NCI-H446 (cell line): Measurements from ENCODE around the gene CEP57L1.

Experiments used
- DNase-seq, 2 experiments: peaks; one replicate each; lab custom pipeline; 2025; lab: John Stamatoyannopoulos, UW

The CEP57L1 gene

GRCh38 chr6:109095036-109095834 lies at the start of gene CEP57L1:
CEP57L1 (plus strand) TSS chr6:109095507; CDS start chr6:109145222, 49,715 bp downstream.
- DNase-seq: peak; percentile 94 to 98

DNA sequence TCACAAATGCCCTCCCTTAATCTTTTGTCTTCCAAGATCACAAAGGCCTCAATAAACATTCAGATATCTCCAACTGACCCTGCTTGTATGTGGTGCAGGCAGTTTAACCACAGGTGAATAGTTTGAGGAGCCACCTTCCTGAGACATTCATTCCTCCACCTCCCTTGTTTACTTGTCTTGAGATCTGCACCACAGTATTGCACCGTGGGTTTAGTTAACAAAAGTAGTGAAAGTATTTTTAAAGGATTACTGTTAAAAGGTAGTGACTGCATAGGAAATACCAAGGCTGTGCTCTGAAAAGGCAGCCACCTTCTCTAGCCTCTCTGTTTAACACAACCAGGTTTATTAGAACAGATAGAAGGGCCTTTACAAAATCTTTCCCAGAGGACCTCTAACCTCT lies 47.1 kb upstream of the CEP57L1 start:
- no peak for DNase-seq

DNA sequence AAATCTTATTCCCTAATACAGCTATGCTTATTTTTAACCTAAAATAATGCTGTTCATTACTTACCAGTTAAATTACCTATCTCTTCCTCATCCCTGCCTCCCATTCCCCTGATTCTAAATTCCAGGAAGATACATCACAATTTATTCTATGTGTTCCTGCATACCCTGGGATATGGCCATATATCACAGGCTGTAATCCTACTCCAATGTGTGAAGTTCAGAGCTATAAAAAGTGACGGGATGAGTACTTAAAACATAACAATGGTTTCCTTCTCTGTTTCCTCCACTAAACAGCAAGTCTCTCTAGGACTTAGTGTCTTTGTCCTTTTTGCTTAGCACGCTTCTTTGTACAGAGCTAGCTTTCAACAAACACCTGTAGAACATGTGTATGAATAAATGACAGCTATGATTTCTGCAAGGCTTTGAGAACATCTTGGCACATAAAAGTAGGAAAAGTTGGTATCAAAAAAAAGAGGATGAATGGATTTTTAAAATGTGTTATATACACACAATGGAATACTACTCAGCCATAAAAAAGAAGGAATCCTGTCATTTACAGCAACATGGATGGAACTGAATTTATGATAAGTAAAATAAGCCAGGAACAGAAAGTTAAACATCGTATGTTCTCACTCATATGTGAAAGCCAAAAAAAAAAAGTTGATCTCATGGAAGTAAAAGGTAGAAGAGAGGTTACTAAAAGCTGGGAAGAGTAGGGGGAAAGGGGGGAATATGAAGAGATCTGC lies 46.5 kb upstream of the CEP57L1 start:
- no peak for DNase-seq

DNA sequence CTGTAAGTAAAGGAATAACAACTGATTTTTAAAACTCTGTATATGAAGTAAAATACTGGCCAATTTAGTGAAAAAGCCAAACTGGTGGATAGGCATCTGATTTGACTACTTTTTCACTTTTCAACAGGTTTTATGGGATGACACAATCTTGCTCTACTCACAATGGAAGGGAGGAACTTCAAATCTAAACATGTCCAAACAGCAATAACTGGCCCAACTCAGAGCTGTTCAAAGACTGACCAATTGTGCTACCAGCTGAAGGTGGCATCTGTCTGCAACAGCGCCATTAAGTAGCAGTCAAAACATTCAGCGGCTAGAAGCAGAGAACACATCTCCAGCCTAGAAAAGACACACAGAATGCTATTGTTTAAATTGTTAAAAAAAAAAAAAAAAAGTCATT lies 45.3 kb upstream of the CEP57L1 start:
- DNase-seq: peak in 1 of 2 experiments; percentile 1

DNA sequence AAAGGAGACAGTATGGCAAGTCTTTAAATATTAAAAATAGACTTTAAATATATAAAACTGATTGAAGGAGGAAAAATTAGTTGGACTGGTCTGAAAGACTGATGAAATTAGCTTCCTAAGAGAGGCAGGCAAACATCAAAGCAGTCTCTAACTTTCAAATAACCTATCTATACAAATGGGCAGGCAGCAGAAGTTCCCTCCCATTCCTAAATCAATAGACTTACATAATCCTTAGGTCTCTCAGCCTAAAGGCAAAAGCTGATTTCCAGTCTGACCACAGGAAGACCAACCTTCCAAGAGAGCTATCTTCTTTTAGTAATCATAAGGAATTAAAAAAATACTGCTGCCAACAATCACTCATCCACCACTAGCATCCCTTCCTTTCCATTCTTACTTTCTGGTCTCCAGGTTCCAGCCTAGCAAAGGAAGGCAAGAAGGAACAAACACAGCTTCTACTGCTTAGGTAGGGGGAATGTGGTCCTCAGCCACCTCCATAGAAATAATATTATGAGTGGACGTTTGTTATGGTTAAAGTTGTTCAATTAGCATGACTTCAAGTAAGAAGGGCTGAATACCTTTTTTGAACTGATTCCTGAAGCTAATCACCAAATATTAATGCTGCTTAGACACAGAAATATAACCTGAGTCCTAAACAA lies 44.7 kb upstream of the CEP57L1 start:
- no peak for DNase-seq

DNA sequence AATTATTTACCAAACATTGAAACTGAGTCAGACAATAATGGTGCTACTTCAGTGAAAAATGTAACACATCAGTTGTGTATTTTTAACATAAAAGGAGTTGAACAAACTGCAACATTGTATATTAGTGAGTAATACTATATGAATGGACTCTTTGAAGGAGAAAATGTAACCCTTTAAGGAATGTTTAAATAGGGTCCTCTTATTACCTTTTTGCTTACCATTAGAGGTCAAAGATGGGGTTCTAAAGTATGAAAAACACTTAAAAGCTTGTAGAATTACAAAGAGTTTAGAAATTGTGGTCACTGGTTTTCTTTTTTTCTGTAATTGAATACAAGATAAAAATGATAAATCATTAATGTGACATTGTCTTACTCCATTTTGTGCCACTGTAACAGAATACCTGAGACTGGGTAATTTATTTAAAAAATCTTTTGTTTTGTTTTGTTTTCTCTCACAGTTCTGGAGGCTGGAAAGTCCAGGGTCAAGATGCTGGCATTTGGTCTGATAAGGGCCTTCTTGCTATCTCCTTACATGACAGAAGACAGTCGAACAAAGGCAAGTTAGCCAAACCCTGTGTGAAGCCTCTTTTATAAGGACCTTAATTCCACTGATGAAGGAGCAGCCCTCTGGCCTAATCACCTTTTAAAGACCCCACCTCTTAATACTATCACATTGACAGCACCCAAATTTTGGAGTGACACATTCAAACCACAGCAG lies 43.8 kb upstream of the CEP57L1 start:
- DNase-seq: no peak

GRCh38 chr6:109052018-109052651 lies 43.2 kb upstream of the CEP57L1 start:
- DNase-seq: no peak

GRCh38 chr6:109052852-109053251 lies 42.5 kb upstream of the CEP57L1 start:
- no peak for DNase-seq

GRCh38 chr6:109053336-109053735 lies 42.0 kb upstream of the CEP57L1 start:
- no peak for DNase-seq

- no peak for DNase-seq
Measured at GRCh38 chr6:109055771-109056235, 39.5 kb upstream of the CEP57L1 start.

GRCh38 chr6:109056661-109057060 lies 38.6 kb upstream of the CEP57L1 start:
- DNase-seq: no peak

DNA sequence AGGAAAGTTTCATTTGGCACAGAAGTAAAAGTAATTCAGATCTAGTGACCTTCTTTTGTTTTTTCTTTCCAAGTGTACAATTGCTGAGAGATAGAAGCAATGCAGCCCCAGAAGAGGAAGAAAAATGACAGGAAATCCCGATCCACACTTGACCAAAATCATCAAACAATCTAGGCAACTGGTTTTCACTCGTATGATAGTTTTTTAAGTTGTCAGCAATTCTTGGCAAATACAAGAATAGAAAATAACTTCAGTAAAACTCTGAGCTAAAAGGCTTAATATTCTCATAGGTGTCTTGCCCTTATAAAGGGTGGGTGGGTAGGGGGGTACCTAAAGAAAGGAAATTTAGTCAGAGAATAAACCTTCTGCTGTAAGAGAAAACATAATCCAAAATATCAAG lies 36.7 kb upstream of the CEP57L1 start:
- no peak for DNase-seq

DNA sequence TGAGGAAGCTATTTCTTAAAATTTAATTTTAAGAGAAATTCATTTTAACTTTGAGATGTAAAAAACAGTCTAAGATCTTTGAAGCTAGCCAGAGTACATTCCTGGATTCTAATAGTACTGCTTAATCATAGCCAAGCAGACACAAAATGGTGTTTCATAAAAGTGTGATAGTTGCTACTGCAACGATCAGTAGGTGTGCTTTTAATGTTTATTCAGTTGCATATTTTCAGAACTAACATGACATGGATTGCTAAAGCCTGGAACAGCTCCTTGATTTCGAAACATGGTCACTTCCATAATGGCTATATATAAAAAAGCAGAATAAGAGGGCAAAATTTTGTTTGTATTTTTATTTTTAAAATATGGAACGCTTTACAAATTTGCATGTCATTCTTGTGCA lies 36.2 kb upstream of the CEP57L1 start:
- no peak for DNase-seq

- DNase-seq: no peak
Measured at GRCh38 chr6:109059571-109060021, 35.7 kb upstream of the CEP57L1 start.

DNA sequence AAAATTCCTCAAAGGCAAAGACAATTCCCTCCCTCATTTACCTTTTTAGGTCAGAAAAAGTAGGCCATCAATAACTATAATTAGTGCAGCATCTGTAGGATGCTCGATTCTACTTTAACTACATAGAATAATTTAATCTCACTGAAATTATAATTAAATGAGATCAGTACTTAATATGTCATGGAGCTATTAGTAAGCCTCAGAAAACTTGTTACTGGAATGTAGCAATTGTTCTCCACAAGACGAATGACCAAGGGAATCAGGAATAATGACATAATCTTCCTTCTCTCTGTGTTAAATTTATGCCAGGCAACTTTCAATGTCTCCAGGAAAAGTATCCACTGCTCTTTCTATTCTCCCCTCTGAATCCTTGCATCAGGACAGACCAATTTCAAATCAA lies 34.7 kb upstream of the CEP57L1 start:
- no peak for DNase-seq

GRCh38 chr6:109062216-109062615 lies 33.1 kb upstream of the CEP57L1 start:
- no peak for DNase-seq

DNA sequence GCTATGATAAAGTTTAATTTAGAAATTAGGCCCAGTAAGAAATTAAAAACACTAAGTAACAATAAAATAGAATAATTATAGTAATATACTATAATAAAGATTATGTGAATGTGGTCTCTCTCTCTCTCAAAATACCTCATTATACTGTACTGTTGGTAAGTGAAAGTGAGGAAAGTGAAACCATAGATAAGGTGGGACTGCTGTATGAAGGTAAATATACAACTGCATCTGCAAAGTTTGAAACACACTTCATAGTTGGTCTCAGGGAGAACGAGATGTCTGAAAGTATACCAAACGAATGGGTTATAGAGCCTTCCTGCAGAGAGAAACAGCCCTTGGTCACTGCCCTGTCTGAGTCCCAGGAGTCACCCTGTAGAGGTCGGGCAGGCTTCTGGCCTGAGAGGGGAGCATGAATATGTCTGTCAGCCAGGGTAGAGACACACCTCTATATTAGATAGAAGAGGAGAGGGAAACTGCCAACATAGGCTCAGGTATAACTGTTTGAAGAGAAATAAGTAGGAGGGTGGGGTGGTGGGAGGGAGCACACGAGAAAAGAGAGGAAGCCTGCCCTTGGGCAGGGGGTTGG lies 32.4 kb upstream of the CEP57L1 start:
- no peak for DNase-seq

DNA sequence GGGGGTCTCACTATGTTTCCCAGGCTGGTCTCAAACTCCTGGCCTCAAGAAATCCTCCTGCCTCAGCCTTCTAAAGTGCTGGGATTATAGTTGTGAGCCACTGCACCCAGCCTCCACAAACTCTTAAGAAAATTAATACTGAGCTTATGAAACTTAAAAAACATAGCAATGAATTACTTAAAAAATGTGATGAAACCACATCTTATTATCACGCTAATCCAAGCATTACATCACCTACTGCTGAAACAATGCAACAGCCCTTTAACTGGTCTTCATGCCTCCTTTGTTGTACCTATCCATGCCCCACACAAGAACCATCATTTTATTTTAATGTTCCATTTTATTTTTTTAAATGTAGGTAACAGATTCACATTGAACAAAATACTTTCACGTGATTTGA lies 25.6 kb upstream of the CEP57L1 start:
- DNase-seq: no peak

- DNase-seq: no peak
Measured at GRCh38 chr6:109071125-109071917, 24.0 kb upstream of the CEP57L1 start.
